NCI-H524 (cell line): Measurements from ENCODE around the gene MX2.

Source experiments
- DNase-seq, 2 experiments: peaks; one replicate each; lab custom pipeline; 2025; lab: John Stamatoyannopoulos, UW

Gene MX2

DNA sequence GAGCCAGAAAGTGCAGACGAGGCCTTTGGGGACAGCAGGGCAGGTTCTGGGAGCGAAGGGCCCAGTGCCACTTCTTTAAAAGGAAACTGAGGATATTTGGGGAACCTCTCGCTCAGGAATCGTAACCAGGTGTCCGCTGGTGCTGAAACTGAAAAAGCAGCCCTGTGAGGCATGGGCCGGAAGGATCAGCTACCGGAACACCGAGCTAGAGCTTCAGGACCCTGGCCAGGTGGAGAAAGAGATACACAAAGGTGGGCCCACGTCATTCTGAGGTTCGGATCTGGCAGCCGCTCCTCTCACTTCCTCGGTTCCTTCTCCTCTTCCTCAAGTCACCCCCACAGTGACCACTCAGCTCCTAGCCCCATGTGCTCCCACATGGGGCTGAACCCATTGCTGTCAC, 18.1 kb downstream of the MX2 start:
- DNase-seq = no peak

DNA sequence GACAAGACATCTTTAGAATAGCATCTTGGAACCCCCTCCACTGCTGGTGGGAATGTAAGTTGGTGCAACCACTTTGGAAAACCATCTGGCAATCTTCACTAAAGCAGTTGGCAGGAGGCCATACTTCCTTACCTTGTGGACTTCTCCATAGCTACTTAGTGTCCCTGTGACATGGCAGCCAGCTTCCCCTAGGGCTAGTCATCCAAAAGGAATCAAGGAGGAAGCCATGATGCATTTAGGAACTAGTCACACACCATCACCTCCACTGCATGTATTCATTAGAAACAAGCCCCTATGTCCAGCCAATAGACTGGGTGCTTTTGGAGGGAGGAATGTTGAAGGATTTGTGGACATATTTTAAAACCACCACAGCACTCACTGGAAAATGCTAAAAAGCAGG, 19.9 kb downstream of the MX2 start:
- DNase-seq = no peak

DNA sequence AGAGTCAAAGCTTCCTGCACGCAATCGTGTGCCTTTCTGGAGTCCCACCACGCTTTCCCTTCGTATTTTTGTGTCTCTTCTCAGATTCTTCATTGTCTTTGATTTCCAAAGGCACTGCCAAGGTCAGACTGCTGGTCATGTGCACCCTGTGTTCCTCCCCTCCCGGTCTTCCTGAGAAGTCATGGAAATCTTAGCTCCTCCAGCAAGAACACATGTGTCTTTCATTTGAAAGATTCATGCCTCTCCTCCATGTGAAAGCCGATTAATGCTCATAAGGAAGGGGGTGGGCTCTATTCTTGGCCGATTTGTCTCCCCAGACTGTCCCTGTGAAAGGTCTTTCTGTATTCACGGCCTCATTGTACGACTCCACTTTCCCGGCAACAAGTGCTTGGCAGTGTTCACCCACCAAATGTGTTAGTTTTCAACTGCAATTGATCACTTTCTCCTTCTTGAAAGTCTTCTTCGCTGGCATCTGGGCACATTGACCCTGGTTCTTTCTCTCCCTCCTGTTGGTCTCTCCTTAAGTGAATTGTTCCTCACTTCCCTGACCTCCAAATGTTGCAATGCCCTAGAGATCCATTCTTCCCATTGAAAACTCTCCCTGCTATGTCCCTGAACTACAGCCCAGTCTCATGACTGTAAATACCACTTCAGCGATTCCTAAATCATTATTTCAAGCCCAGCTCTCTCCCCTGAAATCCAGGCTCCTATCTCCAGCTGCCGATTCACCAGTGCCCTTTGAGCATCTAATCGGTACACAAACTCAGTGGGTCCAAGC, 25.4 kb downstream of the MX2 start:
- no peak for DNase-seq

DNA sequence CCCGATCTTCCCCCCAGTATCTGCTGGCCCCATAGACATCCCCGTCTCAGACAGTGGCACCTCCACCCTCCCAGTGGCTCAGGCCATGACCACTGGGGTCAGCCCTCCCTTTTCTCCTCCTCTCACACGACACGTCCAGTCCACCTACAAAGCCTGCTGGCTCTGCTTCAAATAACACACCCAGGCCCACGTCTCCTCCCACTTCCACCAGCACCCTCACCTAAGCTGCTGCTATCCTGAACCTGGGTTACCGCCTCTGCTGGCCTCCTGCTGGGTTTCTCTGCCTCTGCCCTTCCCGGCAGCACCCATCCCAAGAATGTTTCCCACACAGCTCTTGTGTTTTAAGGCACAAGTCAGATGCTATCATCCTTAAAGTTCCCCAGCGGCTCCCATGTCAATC, 26.0 kb downstream of the MX2 start:
- DNase-seq = no peak

DNA sequence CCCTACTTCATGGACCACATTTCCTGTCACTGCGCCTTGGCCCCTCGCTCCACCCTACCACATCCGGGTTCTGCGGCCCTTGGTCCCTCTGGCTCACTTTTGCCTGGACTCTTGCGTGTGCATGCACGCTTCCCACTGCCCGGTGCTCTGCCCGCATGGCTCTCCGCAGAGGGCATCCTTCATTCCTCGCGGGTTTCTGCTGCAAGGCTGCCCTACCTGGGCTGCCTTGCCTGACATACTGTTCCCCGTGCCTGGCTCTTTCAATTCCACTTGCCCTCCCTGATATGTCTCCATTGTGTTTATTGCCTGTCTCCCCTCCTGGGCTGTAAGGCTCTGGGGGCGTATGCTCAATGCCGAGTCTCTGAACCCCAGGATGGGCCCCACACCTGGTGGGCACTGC, 26.4 kb downstream of the MX2 start:
- no peak for DNase-seq

DNA sequence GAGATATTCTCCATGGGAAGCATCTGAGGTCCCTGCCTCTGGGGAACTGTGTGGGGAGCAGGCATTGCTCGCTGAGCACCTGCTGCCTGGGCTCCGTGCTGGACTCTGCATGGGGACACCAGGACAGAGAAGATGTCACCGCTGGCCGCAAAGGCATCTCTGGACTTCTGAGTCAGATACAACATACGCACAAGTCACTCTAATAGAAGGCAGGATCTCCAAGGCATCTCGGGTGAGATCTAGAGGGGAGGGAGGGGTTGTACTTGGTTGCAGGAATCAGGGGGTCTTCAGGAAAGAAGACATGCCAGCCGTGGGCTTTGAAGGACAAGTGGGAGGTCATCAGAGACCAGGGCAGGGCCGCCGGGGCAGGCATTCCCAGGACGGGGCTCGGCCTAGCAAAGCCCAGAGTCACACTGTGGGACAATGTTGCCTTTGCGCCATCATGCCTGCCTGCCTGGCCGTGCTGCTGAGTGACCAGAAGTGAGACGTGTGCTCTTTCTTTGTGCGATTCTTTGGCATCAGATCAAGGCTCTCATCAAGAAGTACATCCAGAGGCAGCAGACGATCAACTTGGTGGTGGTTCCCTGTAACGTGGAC, 28.3 kb downstream of the MX2 start:
- DNase-seq = no peak

DNA sequence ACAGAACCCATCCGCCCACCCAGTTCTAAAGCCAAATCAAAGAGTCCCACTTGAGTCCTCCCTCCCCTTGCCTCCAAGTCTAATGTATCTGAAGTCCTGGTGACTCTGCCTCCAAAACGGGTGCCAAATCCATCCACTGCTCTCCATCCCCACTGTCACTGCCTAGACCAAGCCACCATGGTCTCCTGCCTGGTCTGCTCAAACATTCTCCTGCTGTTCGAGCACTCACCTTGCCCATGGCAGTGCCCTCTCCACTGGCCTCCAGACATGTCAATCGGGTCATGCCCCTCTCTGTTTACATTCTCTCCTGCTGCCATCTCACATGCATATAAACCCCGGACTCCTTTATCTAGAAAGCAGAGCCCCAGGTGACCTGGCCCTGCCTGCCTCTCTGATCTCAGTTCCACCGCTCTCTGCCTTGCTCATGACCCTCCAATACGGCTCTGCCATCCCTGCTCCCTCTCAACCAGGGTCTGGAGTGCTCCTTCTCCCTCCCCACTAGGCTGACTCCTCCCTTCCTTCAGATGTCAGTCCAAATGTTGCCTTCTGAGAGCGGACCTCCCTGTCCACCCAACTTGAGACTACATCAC, 32.1 kb downstream of the MX2 start:
- DNase-seq = no peak

DNA sequence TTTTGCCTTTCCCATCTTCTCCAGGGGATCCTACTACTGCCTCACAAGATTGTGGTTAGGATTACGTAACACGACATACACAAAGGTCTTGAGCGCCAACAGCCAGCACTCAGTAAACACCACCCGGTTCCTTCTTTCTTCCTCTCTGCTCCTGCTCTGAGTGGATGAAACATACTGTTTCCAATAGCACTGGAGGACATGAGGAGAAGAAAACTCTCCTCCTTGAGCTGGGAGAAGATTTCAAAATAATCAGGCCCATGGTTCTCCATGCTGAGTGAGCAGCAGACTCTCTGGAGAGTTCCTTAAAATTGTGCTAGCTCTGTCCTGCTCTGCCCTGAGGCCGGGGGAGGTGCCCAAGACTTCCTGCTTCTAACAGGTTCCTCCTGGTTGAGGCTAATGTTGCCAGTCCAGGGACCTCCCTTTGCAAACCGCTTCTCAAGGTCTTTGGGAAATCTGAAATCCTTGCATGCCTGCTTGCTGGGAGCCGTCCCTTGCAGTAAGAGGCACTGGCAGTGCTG, 34.8 kb downstream of the MX2 start:
- DNase-seq = no peak

DNA sequence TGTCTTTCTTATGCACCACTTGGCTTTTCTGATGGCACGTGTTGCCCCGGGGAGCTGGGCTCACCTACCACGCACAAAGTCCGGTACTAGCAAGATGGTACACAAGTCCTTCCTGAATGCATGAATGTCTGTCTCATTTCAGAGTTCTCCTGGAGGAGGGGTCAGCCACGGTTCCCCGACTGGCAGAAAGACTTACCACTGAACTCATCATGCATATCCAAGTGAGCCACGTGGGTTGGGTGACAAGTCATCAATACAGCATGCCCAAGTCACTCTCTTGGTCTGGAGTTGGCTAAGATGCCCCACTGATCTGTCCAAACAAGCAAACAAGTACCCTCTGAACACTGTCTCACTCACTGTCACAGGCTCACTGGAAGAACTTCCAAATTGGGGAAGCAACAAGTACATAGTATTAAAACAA, 35.7 kb downstream of the MX2 start:
- DNase-seq = no peak

DNA sequence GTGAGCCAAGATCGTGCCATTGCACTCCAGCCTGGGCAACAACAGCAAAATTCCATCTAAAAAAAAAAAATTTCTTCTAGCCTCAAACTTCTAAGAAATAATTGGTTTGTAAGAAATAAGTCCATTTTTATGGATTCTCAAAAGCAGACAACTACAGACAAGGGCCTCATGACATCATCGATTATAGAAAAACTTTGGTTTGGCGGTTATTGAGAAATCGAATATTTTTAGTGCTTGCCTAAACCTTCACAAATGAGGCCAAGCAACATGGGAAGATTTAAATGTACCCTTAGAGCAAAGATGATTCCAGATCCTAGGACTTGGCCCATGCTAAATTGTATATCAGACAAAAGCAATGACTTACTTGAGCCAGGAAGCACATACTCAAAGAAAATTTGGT, 36.4 kb downstream of the MX2 start:
- no peak for DNase-seq

DNA sequence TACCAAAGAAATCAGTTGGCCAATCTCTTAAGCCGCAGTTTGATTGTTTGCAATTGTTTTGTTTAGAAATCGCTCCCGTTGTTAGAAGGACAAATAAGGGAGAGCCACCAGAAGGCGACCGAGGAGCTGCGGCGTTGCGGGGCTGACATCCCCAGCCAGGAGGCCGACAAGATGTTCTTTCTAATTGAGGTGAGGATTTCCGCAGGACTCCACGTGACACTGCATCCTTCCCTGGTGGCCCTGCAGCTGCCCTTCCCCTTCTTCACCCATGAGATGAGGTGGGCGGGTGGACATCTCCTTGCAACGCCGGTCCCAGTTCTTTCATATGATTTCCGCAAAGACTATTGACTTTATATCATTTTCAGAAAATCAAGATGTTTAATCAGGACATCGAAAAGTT, 37.0 kb downstream of the MX2 start:
- no peak for DNase-seq

DNA sequence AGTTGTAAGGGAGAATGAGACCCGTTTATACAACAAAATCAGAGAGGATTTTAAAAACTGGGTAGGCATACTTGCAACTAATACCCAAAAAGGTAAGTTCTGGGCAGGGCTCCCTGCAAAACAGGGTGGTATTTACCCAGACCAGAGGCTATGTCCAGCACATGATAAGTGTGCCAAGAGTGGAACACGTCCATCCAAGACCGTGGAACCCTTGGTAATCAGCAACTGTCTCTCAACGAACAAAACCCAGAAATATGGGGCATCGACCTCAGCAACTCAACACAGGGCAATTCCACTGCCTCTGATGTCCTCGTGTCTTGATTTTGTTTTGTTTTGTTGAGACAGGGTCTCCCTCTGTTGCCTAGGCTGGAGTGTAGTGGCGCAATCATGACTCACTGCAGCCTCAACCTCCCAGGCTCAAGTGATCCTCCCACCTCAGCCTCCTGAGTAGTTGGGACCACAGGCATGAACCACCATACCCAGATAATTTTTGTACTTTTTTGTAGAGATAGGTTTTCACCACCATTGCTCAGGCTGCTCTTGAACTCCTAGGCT, 37.5 kb downstream of the MX2 start:
- no peak for DNase-seq

DNA sequence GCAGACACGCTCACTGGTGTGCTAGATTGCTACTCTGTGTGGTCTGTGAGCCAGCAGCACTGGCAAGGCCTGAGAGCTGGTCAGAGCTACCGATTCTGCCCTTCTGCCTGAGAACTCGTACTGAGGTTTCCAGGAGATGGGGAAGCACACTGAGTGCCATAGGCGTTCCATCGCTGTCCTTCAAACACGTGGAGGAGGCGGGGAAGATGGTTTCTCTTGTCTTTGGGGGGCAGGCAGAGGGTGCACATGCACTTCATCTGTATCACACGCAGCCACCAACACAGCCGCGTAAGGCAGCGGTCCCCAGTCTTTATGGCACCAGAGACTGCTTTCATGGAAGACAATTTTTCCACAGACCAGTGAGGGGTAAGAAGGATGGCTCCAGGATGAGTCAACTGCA, 40.4 kb downstream of the MX2 start:
- DNase-seq = no peak

DNA sequence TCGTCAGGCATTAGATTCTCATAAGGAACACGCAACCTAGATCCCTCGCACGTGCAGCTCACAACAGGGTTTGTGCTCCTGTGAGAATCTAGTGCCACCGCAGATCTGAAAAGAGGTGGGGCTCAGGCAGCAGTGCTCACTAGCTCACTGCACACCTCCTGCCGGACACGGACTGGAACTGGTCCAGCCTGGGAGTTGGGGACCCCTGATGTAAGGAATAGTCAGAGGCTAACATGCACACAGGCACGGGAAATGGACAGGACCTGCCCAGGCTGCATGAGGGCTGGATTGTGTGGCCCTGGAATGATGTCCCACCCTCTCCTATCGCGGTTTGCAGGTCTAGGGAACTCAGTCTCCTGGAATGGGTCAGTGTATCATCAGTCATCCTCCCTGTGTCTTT, 41.0 kb downstream of the MX2 start:
- no peak for DNase-seq

DNA sequence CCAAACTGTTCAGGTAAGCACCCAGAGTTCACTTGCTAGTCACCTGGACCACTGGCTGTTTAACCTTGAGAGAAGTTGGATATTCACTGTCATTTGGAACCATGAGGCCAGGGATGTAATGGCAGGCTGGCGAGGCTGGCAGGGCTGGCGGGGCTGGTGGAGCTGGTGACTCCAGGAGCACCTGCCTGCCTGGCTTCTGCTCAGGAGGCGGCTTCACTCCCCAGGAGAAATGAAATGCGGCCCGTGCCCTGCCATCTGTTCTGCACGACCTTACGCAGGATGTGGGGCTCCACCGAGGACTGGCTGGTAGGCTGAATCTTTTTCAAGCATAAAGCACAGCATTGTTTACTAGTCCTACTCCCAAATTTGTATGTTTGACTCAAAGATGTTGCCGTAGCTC, 41.5 kb downstream of the MX2 start:
- no peak for DNase-seq

DNA sequence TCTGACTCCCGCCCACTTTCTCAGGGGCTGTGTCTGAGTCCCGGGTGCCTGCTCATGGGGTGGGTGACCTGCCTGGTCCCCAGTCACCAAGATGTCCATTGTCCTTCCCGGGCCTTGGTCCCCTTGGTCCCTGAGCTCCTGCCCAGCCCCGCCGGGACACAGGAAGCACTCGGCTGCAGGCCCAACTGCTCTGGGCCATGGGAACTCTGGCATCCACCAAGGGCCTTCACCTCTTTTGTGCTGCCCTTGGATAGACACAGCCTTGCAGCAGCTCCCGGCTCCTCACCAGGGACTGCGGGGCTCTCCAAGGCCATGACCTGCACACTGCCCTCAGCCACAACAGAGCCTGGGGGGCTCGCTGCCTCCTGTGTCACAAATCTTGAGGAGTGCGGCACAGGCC, 42.1 kb downstream of the MX2 start:
- DNase-seq = no peak

DNA sequence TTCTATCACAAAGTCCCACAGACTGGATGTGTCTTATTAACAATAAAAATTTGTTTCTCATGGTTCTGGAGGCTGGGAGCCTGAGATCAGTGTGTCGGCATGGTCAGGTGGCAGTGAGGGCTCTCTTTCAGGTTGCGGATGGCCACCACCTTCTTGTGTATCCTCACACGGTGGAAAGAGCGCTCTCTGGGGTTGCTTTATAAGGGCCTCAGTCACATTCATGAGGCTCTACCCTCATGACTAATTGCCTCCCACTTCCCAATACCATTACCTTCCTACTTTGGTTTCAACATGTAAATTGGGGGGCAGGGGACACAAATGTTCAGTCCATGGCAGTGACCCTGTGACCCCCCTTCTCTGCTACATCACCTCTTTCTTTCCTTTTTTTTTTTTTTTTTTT, 43.5 kb downstream of the MX2 start:
- DNase-seq = no peak

DNA sequence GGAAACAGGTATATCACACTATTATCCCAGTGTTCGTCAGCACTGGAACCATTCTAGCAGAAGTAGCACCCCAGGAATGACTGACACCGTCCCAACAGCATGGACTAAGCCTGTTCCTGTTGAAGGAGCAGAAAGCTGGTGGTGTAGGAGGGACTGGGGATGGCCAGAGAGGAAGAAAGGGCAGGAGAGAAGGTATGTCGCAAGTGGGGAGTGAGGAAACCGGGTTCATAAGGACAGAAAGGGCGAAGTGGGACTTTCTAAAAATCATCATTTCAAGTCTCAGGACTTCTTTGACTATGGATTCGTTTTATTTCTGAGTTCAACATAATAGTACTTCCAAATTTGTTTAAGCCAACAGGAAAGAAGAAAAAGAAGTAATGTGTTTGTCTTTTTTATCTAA, 44.5 kb downstream of the MX2 start:
- no peak for DNase-seq

DNA sequence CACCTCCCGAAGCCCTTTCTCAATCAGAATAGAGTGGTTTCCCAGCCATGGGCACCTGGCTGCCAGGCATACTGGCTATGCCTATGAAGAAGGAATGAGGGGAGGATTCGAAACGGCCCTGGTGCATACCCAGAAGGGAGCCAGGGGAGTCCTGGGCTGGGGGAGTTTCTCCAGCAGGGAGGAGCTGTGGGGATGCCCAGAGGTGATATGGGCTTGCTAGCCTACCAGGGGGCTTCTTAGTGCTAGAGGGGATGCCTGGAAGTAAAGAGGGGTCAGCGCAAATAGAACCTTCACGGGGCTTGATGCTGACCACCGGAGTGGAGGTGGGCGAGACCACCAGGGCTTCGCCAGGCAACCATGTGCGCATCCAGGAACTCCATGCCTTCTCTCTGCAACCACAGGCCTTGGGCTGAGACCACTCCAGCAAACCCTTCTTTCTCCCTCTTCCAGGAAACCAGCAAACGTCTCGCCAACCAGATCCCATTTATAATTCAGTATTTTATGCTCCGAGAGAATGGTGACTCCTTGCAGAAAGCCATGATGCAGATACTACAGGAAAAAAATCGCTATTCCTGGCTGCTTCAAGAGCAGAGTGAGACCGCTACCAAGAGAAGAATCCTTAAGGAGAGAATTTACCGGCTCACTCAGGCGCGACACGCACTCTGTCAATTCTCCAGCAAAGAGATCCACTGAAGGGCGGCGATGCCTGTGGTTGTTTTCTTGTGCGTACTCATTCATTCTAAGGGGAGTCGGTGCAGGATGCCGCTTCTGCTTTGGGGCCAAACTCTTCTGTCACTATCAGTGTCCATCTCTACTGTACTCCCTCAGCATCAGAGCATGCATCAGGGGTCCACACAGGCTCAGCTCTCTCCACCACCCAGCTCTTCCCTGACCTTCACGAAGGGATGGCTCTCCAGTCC, 46.0 kb downstream of the MX2 start:
- DNase-seq = no peak

DNA sequence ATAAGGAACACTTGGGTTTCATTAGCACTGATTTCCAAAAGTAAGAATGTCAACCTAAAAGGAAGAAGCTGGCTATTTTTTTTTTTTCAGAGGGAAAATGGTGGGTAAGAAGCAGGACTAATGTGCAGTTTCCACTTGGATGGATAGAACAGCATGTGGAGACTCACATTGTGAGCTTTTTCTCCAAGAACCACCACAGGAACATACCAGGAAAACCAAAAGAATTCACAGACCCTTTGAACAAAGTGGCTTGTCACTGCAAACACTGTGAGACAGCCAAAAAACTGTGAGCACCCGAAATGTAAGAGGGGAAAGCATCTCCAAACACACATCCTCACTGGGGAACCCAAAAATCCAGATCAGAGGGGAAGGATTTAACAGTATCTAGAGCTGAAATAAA, 48.5 kb downstream of the MX2 start:
- no peak for DNase-seq

DNA sequence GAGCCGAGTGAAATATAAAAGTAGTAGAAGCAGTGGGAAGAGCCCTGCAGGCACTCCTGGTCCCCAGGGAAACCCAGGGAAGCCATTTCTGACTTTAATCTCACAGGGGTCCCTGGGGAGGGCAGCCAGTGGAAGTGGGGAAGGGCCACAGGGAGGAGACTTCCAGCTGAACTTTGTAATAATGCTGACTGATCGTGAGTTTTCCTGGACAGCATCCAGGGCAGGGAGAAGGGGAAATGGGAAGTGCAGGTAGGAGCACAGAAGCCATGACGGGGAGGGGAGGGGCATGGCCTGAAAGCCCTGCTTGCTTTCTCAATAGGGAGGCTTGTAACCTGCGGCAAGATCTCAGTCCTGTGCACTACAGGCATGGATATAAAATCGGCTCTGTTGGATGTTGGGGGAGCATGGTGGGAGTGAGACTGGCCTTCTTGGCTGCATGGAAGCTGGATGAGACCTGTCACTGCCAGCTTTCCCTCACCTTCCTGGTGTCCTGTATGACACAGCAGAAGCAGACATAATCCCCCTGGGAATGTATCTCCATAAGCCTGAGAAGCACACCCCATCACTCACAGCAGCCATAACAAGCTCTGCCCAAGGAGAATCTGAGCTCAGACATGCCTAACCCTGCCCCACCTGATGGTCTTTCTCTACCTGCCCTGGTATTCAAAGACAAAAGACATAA, 49.1 kb downstream of the MX2 start:
- DNase-seq = no peak
